Body of pancreas (tissue), 4 donors: ENCODE measurements around the gene COG3. TPM values are rescaled to one million over a fixed set of nuclear protein-coding genes. Genes with fewer than 3 reads are reported as not detected.

Experiments used
- ATAC-seq: fragments of 150-250 bp; one replicate; pipeline ENCODE4 v1.9.1; 2016
- DNase-seq, 4 donors: peaks; one replicate each; pipeline ENCODE4 v3.0.0-alpha.2; 2019
- H3K27ac ChIP-seq, 4 donors: fragments of 200-600 bp; sonication (generic); 1 replicate in 3 of 4; 2 replicates in 1 of 4; pipeline versions ENCODE4 v1.5.1 to v1.6.1; 2016 to 2019; ENCODE audit warnings: mild to moderate bottlenecking in 1 of 4, mixed read lengths in 1 of 4, moderate library complexity in 1 of 4
- H3K27me3 ChIP-seq, 2 donors: fragments of 200-600 bp; sonication (generic); one replicate each; pipeline ENCODE4 v1.6.0; 2016; ENCODE audit warnings: mild to moderate bottlenecking in 1 of 2
- H3K36me3 ChIP-seq, 2 donors: fragments of 200-600 bp; sonication (generic); replicated peaks in 1 of 2; 2 replicates each; pipeline ENCODE4 v1.5.1; 2016; ENCODE audit warnings: low read depth in 2 of 2; ENCODE audit not compliant: insufficient read depth in 1 of 2
- H3K4me1 ChIP-seq: fragments of 200-600 bp; sonication (generic); one replicate; pipeline ENCODE4 v1.6.0; 2016
- H3K4me3 ChIP-seq, 2 donors: fragments of 200-600 bp; sonication (generic); 1 replicate in 1 of 2; 2 replicates in 1 of 2; pipeline ENCODE4 v1.5.1; 2016 to 2019
- H3K9me3 ChIP-seq, 3 donors: fragments of 200-600 bp; sonication (generic); 1 replicate in 2 of 3; 2 replicates in 1 of 3; pipeline ENCODE4 v1.5.1; 2016
- CTCF ChIP-seq, 7 experiments: fragments of 450-650 bp in 4 of 7; fragments of 200-600 bp in 3 of 7; sonication (generic) in 3 of 7; IDR thresholded peaks; one replicate each; pipeline ENCODE4 v1.5.1; 2016 to 2019; ENCODE audit warnings: antibody characterized with exemption in 7 of 7
- POLR2A ChIP-seq, 3 donors: fragments of 450-650 bp; IDR thresholded peaks; one replicate each; pipeline ENCODE4 v1.6.1; 2016; ENCODE audit warnings: antibody characterized with exemption in 3 of 3, mild to moderate bottlenecking in 2 of 3
- WGBS, 2 donors: methylation state at CpG; one replicate each; pipeline ENCODE4 v1.1.5; 2017; 5-methylcytosine and 5-hydroxymethylcytosine counted together
- intact Hi-C: fragments of 100-400 bp; cut with DNase I; formaldehyde crosslinking; loops from one replicate; pipeline ENCODE4 v1.15.1; 2023
- total RNA-seq, 2 donors: library from RNA; depleted of rRNA; stranded (reverse); fragments of >200 nt; gene quantifications; one replicate each; pipeline ENCODE4 v1.1.0, GENCODE V29; 2016

COG3 gene
- total RNA-seq, 2 donors from 2014 or later: 49.0 to 52.7 TPM

- Histone ChIP-seq H3K36me3 (no peaks in the 10 kb centered on the region), H3K4me3 (no peak overlapping the region), H3K27me3 (no peaks in the 10 kb centered on the region), H3K9me3 (no peaks in the 10 kb centered on the region), H3K4me1 (peaks cover 28% of the 10 kb centered on the region), H3K27ac (no peak overlapping the region)
- intact Hi-C loops: no loop called here
- WGBS, 2 donors: 90 to 95% methylated on average over 1 of the region's 1 CpG
- no peak for ATAC-seq
- no peak for DNase-seq
- TF ChIP-seq CTCF (IDR thresholded peaks at IDR 0.05) (no peak), POLR2A (IDR thresholded peaks at IDR 0.05) (no peak)
Observed at GRCh38 chr13:45448965-45449559, 15.7 kb upstream of the COG3 start.

- Histone ChIP-seq H3K36me3 (no peaks in the 10 kb centered on the region), H3K9me3 (no peaks in the 10 kb centered on the region), H3K27me3 (no peaks in the 10 kb centered on the region), H3K4me1 (peaks cover 28% of the 10 kb centered on the region), H3K27ac (no peak overlapping the region), H3K4me3 (no peak overlapping the region)
- DNase-seq (no peak), ATAC-seq (no peak)
- WGBS, 2 donors: 90 to 93% methylated on average over 4 of the region's 4 CpGs
- TF ChIP-seq CTCF (IDR thresholded peaks at IDR 0.05) (no peak), POLR2A (IDR thresholded peaks at IDR 0.05) (no peak)
- intact Hi-C loops: no loop called here
Observed at GRCh38 chr13:45451282-45451681, 13.5 kb upstream of the COG3 start.

- Histone ChIP-seq H3K27ac (no peak overlapping the region), H3K9me3 (no peaks in the 10 kb centered on the region), H3K4me1 (peaks cover 8% of the 10 kb centered on the region), H3K27me3 (no peaks in the 10 kb centered on the region), H3K4me3 (no peak overlapping the region), H3K36me3 (no peaks in the 10 kb centered on the region)
- 70 to 91% methylated on average over 7 of the region's 7 CpGs for whole genome bisulfite sequencing, 2 donors
- no peak for DNase-seq
- intact Hi-C loops: no loop called here
- ATAC-seq: no peak
- TF ChIP-seq POLR2A (IDR thresholded peaks at IDR 0.05) (no peak), CTCF (IDR thresholded peaks at IDR 0.05) (no peak)
Observed at GRCh38 chr13:45454204-45454603, 10.5 kb upstream of the COG3 start.

GRCh38 chr13:45456196-45456972 is 8.4 kb upstream of the COG3 start:
- no peaks in the 10 kb centered on the region for H3K27me3 ChIP-seq
- H3K36me3 ChIP-seq: no peaks in the 10 kb centered on the region
- TF ChIP-seq POLR2A (IDR thresholded peaks at IDR 0.05) (no peak), CTCF (IDR thresholded peaks at IDR 0.05) (no peak)
- H3K4me3 ChIP-seq: no peak overlapping the region
- H3K27ac ChIP-seq: no peak overlapping the region
- DNase-seq (no peak), ATAC-seq (no peak)
- no peaks in the 10 kb centered on the region for H3K4me1 ChIP-seq
- intact Hi-C loops: no loop called here
- H3K9me3 ChIP-seq: no peaks in the 10 kb centered on the region
- 80 to 84% methylated on average over 2 of the region's 2 CpGs for WGBS, 2 donors
